Mammary microvascular endothelial cell (primary cell): ENCODE measurements around the gene COL12A1. TPM values are rescaled to one million over a fixed set of nuclear protein-coding genes. Genes with fewer than 3 reads are reported as not detected.

Experiments used
- total RNA-seq: library from RNA; depleted of rRNA; stranded (reverse); fragments of >200 nt; gene quantifications from 2 replicates; pipeline ENCODE4 v1.2.3, GENCODE V29; 2015

The COL12A1 gene
- total RNA-seq: 51.1 and 56.9 TPM in 2 replicates

GRCh38 chr6:75205776-75206575, at the start of gene COL12A1:
TSS of gene COL12A1 (minus strand) at chr6:75206053. CDS start at chr6:75202792, 3,261 bp downstream.

GRCh38 chr6:75243333-75244062, 37.6 kb upstream of the COL12A1 start, which contains the start of gene COX7A2:
TSS of gene COX7A2 (minus strand) at chr6:75243801. CDS start at chr6:75243734, 67 bp downstream.

Other genes with a start within 250 kb of the COL12A1 start
- 374 and 379 TPM in 2 replicates for gene COX7A2, start 37.7 kb upstream of the COL12A1 start, total RNA-seq
- 106 and 107 TPM in 2 replicates for gene TMEM30A, start 78.7 kb upstream of the COL12A1 start, total RNA-seq